SK-N-SH (cell line): ENCODE results near the gene PXYLP1. TPM values are rescaled to one million over a fixed set of nuclear protein-coding genes. Genes with fewer than 3 reads are reported as not detected.

Experiments
- CTCF ChIA-PET: fragments of 300-600, 350-600 bp; formaldehyde crosslinking; extraction: SDS; loops from one replicate; lab custom pipeline; 2021; lab: Yijun Ruan, JAX
- POLR2A ChIA-PET: fragments of 350-600 bp; sonication (Branson Sonifier 250); formaldehyde crosslinking; extraction: SDS; loops from one replicate; lab custom pipeline; 2020; ENCODE audit warnings: antibody characterized with exemption, inconsistent platforms; lab: Yijun Ruan, JAX
- DNase-seq: peaks from one replicate; pipeline ENCODE4 v3.0.0; 2012
- H2AFZ ChIP-seq: fragments of 200-600 bp; sonication (generic); 2 replicates; pipeline ENCODE4 v1.8.1; 2016; ENCODE audit warnings: antibody characterized with exemption, mild to moderate bottlenecking, low read depth
- H3F3A ChIP-seq: fragments of 200-600 bp; sonication (generic); replicated peaks from 2 replicates; pipeline ENCODE3; 2016; ENCODE audit warnings: antibody characterized with exemption, mild to moderate bottlenecking; ENCODE audit not compliant: insufficient read depth
- H3K27ac ChIP-seq, 2 experiments: fragments of 200-500 bp in 1 of 2; fragments of 200-600 bp in 1 of 2; sonication (Bioruptor generic) in 1 of 2; sonication (generic), shearing (Covaris generic) in 1 of 2; 2 replicates each; pipeline versions ENCODE4 v1.5.1 to v1.6.1; 2014 to 2016; ENCODE audit warnings: low read depth in 2 of 2, inconsistent platforms in 1 of 2, low read length in 1 of 2, mild to moderate bottlenecking in 1 of 2, mixed read lengths in 1 of 2
- H3K27me3 ChIP-seq: fragments of 200-600 bp; sonication (generic), shearing (Covaris generic); 2 replicates; pipeline ENCODE4 v1.6.1; 2016; ENCODE audit warnings: mixed run types; ENCODE audit not compliant: insufficient read depth
- H3K36me3 ChIP-seq, 2 experiments: fragments of 200-500 bp in 1 of 2; fragments of 200-600 bp in 1 of 2; sonication (Bioruptor generic) in 1 of 2; sonication (generic) in 1 of 2; replicated peaks in 1 of 2; 2 replicates each; pipeline versions ENCODE3 to v1.5.1; 2014 to 2016; ENCODE audit warnings: low read length in 1 of 2, mild to moderate bottlenecking in 1 of 2; ENCODE audit not compliant: insufficient read depth in 2 of 2, control insufficient read depth in 1 of 2
- H3K4me1 ChIP-seq, 2 experiments: fragments of 200-500 bp in 1 of 2; fragments of 200-600 bp in 1 of 2; sonication (Bioruptor generic) in 1 of 2; sonication (generic), shearing (Covaris generic) in 1 of 2; 2 replicates each; pipeline versions ENCODE4 v1.5.1 to v1.6.1; 2014 to 2016; ENCODE audit warnings: low read depth in 1 of 2, low read length in 1 of 2, mixed run types in 1 of 2; ENCODE audit not compliant: insufficient read depth in 2 of 2, control insufficient read depth in 1 of 2
- H3K4me2 ChIP-seq: fragments of 200-600 bp; sonication (generic), shearing (Covaris generic); 2 replicates; pipeline ENCODE4 v1.6.1; 2017; ENCODE audit warnings: mixed run types
- H3K4me3 ChIP-seq, 2 experiments: fragments of 200-500 bp in 1 of 2; fragments of 200-600 bp in 1 of 2; sonication (Bioruptor generic) in 1 of 2; sonication (generic), shearing (Covaris generic) in 1 of 2; 2 replicates each; pipeline versions ENCODE4 v1.5.1 to v1.8.1; 2014 to 2016; ENCODE audit warnings: low read depth in 2 of 2, inconsistent platforms in 1 of 2, low read length in 1 of 2, mild to moderate bottlenecking in 1 of 2, mixed read lengths in 1 of 2, moderate library complexity in 1 of 2
- H3K79me2 ChIP-seq: fragments of 200-600 bp; sonication (generic); 2 replicates; pipeline ENCODE4 v1.8.1; 2017; ENCODE audit warnings: mild to moderate bottlenecking; ENCODE audit not compliant: insufficient read depth
- H3K9ac ChIP-seq: fragments of 200-600 bp; sonication (generic); 2 replicates; pipeline ENCODE4 v1.6.1; 2017; ENCODE audit warnings: mixed run types
- H3K9me2 ChIP-seq: fragments of 200-600 bp; sonication (generic); 2 replicates; pipeline ENCODE4 v1.6.1; 2017; ENCODE audit warnings: mixed run types
- H3K9me3 ChIP-seq: fragments of 200-600 bp; sonication (generic); 2 replicates; pipeline ENCODE4 v1.6.1; 2017; ENCODE audit warnings: mixed run types, mild to moderate bottlenecking, moderate library complexity
- H4K20me1 ChIP-seq: fragments of 200-600 bp; sonication (generic); 2 replicates; pipeline ENCODE4 v1.6.1; 2017; ENCODE audit warnings: mild to moderate bottlenecking, mixed run types; ENCODE audit not compliant: insufficient read depth
- EP300 ChIP-seq, 2 experiments: IDR thresholded peaks; 2 replicates each; pipeline versions ENCODE4 v1.4.0 to v1.6.1; 2012; ENCODE audit warnings: borderline replicate concordance in 1 of 2, low read depth in 1 of 2, low read length in 1 of 2
- FOXM1 ChIP-seq: IDR thresholded peaks from 2 replicates; pipeline ENCODE4 v1.4.0; 2012; ENCODE audit warnings: low read depth, mild to moderate bottlenecking
- GATA2 ChIP-seq: sonication (generic); formaldehyde crosslinking; IDR thresholded peaks from 2 replicates; pipeline ENCODE4 v1.5.0; 2020; ENCODE audit warnings: mild to moderate bottlenecking, missing genetic modification reagents
- NRF1 ChIP-seq: IDR thresholded peaks from 2 replicates; pipeline ENCODE4 v1.6.1; 2012; ENCODE audit warnings: low read depth, mild to moderate bottlenecking, low read length
- RAD21 ChIP-seq: IDR thresholded peaks from 2 replicates; pipeline ENCODE4 v1.6.1; 2012; ENCODE audit warnings: mild to moderate bottlenecking, low read length
- RXRA ChIP-seq: IDR thresholded peaks from 2 replicates; pipeline ENCODE4 v1.4.0; 2012; ENCODE audit warnings: low read depth, mild to moderate bottlenecking, borderline replicate concordance
- SMC3 ChIP-seq: IDR thresholded peaks from 2 replicates; pipeline ENCODE4 v1.6.1; 2012; ENCODE audit warnings: low read depth, low read length, improper control_type of control experiment
- YY1 ChIP-seq: IDR thresholded peaks from 2 replicates; pipeline ENCODE4 v1.4.0; 2012; ENCODE audit warnings: low read depth, mild to moderate bottlenecking
- polyA plus RNA-seq, 3 experiments: library from polyadenylated mRNA; depleted of rRNA; stranded (reverse); fragments of >200 nt; gene quantifications; 2 replicates each; pipeline ENCODE4 v1.2.3, GENCODE V29; 2012
- TF ChIP-seq, protein P1 (sequence below): IDR thresholded peaks from 2 replicates; pipeline ENCODE4 v1.4.0; 2012; ENCODE audit warnings: low read depth, borderline replicate concordance
- TF ChIP-seq, protein P2 (sequence below): IDR thresholded peaks from 2 replicates; pipeline ENCODE4 v1.4.0; 2012; ENCODE audit warnings: low read depth, borderline replicate concordance
- TF ChIP-seq, protein P3 (sequence below): fragments of 150-350 bp; IDR thresholded peaks from 2 replicates; pipeline ENCODE4 v1.6.1; 2017; ENCODE audit warnings: antibody characterized with exemption, low read length, low read depth, borderline replicate concordance
- TF ChIP-seq, protein P4 (sequence below): IDR thresholded peaks from 2 replicates; pipeline ENCODE4 v1.6.1; 2012; ENCODE audit warnings: mild to moderate bottlenecking, low read depth, low read length, moderate library complexity

Gene PXYLP1
- polyA plus RNA-seq, 1 of the 3 experiments (the other 2 are of a cell fraction): 8.6 TPM

DNA sequence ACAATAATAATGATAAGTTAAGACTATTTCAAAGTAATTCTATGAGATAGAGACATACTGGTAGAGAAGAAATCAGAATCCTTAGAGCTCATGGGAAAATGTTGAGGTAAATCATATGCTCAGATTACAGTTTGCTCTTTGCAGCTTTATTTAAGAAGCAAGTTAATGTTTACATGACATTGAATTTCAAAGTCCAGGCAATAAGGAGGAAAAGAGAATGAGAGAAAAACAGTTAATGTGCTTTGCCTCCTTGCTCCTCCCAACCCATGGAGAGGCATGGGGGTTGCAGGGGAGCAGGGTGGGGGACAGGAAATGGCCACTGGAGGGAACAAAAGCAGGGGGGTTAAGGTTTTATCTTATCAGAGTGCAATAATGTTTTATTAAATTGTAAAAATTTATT, 94.5 kb downstream of the PXYLP1 start:
- Histone ChIP-seq H3K9ac (no peak overlapping the region), H3K4me1 (peaks cover 3 to 5% of the 10 kb centered on the region in 2 experiments; a peak in 3 of 4 replicates), H3K27me3 (no peaks in the 10 kb centered on the region), H4K20me1 (no peaks in the 10 kb centered on the region), H3F3A (peaks cover 3% of the 10 kb centered on the region), H3K4me3 (no peak overlapping the region), H3K9me3 (no peaks in the 10 kb centered on the region), H3K4me2 (no peak overlapping the region), H3K27ac (no peak overlapping the region), H3K36me3 (no peaks in the 10 kb centered on the region), H3K9me2 (no peaks in the 10 kb centered on the region), H3K79me2 (no peaks in the 10 kb centered on the region), H2AFZ (peak overlapping the region; percentile 11; the same call in 1 of the 2 replicates)
- no peak for DNase-seq
- TF ChIP-seq, protein P1, sequence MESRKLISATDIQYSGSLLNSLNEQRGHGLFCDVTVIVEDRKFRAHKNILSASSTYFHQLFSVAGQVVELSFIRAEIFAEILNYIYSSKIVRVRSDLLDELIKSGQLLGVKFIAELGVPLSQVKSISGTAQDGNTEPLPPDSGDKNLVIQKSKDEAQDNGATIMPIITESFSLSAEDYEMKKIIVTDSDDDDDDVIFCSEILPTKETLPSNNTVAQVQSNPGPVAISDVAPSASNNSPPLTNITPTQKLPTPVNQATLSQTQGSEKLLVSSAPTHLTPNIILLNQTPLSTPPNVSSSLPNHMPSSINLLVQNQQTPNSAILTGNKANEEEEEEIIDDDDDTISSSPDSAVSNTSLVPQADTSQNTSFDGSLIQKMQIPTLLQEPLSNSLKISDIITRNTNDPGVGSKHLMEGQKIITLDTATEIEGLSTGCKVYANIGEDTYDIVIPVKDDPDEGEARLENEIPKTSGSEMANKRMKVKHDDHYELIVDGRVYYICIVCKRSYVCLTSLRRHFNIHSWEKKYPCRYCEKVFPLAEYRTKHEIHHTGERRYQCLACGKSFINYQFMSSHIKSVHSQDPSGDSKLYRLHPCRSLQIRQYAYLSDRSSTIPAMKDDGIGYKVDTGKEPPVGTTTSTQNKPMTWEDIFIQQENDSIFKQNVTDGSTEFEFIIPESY: no peak
- TF ChIP-seq, protein P2, sequence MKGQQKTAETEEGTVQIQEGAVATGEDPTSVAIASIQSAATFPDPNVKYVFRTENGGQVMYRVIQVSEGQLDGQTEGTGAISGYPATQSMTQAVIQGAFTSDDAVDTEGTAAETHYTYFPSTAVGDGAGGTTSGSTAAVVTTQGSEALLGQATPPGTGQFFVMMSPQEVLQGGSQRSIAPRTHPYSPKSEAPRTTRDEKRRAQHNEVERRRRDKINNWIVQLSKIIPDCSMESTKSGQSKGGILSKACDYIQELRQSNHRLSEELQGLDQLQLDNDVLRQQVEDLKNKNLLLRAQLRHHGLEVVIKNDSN: no peak
- TF ChIP-seq FOXM1 (no peak), YY1 (no peak), NRF1 (no peak), EP300 (IDR thresholded peaks at IDR 0.05; ENCODE audit: borderline replicate concordance in 1 of 2, low read depth in 1 of 2, low read length in 1 of 2) (no peak), RAD21 (no peak), RXRA (no peak), GATA2 (no peak), SMC3 (no peak)
- TF ChIP-seq, protein P3, sequence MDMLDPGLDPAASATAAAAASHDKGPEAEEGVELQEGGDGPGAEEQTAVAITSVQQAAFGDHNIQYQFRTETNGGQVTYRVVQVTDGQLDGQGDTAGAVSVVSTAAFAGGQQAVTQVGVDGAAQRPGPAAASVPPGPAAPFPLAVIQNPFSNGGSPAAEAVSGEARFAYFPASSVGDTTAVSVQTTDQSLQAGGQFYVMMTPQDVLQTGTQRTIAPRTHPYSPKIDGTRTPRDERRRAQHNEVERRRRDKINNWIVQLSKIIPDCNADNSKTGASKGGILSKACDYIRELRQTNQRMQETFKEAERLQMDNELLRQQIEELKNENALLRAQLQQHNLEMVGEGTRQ: no peak
- TF ChIP-seq, protein P4, sequence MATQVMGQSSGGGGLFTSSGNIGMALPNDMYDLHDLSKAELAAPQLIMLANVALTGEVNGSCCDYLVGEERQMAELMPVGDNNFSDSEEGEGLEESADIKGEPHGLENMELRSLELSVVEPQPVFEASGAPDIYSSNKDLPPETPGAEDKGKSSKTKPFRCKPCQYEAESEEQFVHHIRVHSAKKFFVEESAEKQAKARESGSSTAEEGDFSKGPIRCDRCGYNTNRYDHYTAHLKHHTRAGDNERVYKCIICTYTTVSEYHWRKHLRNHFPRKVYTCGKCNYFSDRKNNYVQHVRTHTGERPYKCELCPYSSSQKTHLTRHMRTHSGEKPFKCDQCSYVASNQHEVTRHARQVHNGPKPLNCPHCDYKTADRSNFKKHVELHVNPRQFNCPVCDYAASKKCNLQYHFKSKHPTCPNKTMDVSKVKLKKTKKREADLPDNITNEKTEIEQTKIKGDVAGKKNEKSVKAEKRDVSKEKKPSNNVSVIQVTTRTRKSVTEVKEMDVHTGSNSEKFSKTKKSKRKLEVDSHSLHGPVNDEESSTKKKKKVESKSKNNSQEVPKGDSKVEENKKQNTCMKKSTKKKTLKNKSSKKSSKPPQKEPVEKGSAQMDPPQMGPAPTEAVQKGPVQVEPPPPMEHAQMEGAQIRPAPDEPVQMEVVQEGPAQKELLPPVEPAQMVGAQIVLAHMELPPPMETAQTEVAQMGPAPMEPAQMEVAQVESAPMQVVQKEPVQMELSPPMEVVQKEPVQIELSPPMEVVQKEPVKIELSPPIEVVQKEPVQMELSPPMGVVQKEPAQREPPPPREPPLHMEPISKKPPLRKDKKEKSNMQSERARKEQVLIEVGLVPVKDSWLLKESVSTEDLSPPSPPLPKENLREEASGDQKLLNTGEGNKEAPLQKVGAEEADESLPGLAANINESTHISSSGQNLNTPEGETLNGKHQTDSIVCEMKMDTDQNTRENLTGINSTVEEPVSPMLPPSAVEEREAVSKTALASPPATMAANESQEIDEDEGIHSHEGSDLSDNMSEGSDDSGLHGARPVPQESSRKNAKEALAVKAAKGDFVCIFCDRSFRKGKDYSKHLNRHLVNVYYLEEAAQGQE: no peak
- CTCF ChIA-PET: interaction anchor here (4.2 kb wide), 1 partner anchor 14 kb away, joined by 17 read pairs; no protein-coding TSS in a partner anchor
- POLR2A ChIA-PET: no interaction called here
